Peyer's patch (tissue), 4 donors: Measurements from ENCODE around the gene SHC4.

ENCODE experiments used
- POLR2A ChIP-seq, 2 donors: fragments of 450-650 bp; IDR thresholded peaks; one replicate each; pipeline ENCODE4 v1.5.1; 2017; ENCODE audit warnings: antibody characterized with exemption in 2 of 2, mild to moderate bottlenecking in 2 of 2, moderate library complexity in 2 of 2
- TF ChIP-seq, protein P1 (sequence below), 6 experiments: fragments of 450-650 bp in 4 of 6; fragments of 200-600 bp in 2 of 6; sonication (generic) in 1 of 6; IDR thresholded peaks; one replicate each; pipeline ENCODE4 v1.5.1; 2017 to 2019; ENCODE audit warnings: antibody characterized with exemption in 6 of 6, mild to moderate bottlenecking in 3 of 6, moderate library complexity in 1 of 6

DNA sequence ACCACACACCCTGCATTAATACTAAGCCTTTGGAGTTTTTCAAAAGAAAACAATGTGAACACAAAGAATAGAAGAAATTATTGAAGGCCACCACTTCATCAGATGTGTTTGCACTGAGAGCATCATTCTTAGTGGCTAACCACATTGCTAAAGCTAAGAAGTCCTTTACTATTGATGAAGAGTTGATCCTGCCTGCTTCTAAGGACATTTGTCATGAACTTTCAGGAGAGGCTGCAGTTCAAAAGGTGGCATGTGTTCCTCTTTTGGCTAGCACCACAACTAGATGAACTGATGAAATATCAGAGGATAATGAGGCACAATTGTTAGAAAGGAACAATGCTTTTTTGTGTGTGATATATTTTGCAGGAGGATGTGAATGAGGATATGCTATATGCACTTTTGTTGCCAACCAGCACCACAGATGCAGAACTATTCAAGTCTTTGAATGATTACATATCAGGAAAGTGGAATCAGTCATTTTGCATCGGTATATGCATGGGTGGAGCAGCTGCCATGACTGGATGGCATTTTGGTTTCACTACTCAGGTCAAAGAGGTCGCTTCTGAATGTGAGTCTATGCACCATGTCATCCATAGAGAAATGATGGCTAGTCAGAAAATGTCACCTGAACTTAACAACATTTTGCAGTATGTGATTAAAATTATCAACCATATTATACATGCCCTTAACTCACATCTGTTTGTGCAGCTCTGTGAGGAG lies 88.3 kb downstream of the SHC4 start:
- TF ChIP-seq, protein P1, sequence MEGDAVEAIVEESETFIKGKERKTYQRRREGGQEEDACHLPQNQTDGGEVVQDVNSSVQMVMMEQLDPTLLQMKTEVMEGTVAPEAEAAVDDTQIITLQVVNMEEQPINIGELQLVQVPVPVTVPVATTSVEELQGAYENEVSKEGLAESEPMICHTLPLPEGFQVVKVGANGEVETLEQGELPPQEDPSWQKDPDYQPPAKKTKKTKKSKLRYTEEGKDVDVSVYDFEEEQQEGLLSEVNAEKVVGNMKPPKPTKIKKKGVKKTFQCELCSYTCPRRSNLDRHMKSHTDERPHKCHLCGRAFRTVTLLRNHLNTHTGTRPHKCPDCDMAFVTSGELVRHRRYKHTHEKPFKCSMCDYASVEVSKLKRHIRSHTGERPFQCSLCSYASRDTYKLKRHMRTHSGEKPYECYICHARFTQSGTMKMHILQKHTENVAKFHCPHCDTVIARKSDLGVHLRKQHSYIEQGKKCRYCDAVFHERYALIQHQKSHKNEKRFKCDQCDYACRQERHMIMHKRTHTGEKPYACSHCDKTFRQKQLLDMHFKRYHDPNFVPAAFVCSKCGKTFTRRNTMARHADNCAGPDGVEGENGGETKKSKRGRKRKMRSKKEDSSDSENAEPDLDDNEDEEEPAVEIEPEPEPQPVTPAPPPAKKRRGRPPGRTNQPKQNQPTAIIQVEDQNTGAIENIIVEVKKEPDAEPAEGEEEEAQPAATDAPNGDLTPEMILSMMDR (IDR thresholded peaks at IDR 0.05) = no peak
- TF ChIP-seq POLR2A (IDR thresholded peaks at IDR 0.05) = no peak
